ENCODE results near the gene ZDHHC14. TPM values are rescaled to one million over a fixed set of nuclear protein-coding genes. Genes with fewer than 3 reads are reported as not detected.

Gene ZDHHC14
- polyA plus RNA-seq, 2 of the 4 experiments (the other 2 are of a cell fraction), result 2.2 to 2.8 TPM

- no peak overlapping the region for H3K27ac ChIP-seq
- no peaks in the 10 kb centered on the region for H3K9me3 ChIP-seq
- H3K4me2 ChIP-seq, result no peak overlapping the region
- ChIA-PET POLR2A (no interaction called here), CTCF (interaction anchor here (1.1 to 1.8 kb wide), 3 partner anchors 9 to 58 kb away, joined by 3 read pairs; no protein-coding TSS in a partner anchor)
- no peak for DNase-seq (ENCODE audit: low read depth in 1 of 2, low spot score in 1 of 2)
- no peak for ATAC-seq
- no peak for TF ChIP-seq PBX3 (IDR thresholded peaks at IDR 0.05)
- no peak for TF ChIP-seq TFCP2L1 (CRISPR knock-in tag; IDR thresholded peaks at IDR 0.05)
- TF ChIP-seq KDM1A (IDR thresholded peaks at IDR 0.05; ENCODE audit: low read depth), result no peak
- TF ChIP-seq EHMT2 (IDR thresholded peaks at IDR 0.05; ENCODE audit: low read depth), result no peak
- TF ChIP-seq POLR2AphosphoS2 (conservative IDR thresholded peaks at IDR 0.05; ENCODE audit: low read length), result no peak
- no peak for TF ChIP-seq MAX (IDR thresholded peaks at IDR 0.05)
- no peak for TF ChIP-seq JUNB (IDR thresholded peaks at IDR 0.05)
- no peak for TF ChIP-seq HOXB13 (CRISPR knock-in tag; IDR thresholded peaks at IDR 0.05; ENCODE audit: low read depth)
- no peak for TF ChIP-seq CHD4 (IDR thresholded peaks at IDR 0.05; ENCODE audit: borderline replicate concordance)
- no peak for TF ChIP-seq RAD21 (conservative IDR thresholded peaks at IDR 0.05 in 1 of 2, IDR thresholded peaks at IDR 0.05 in 1 of 2)
- TF ChIP-seq NR3C1 (IDR thresholded peaks at IDR 0.05), result no peak
- TF ChIP-seq SMC3 (IDR thresholded peaks at IDR 0.05), result no peak
- TF ChIP-seq HOXA7 (CRISPR knock-in tag; IDR thresholded peaks at IDR 0.05), result no peak
- TF ChIP-seq RCOR1 (IDR thresholded peaks at IDR 0.05; ENCODE audit: low read depth, low read length), result no peak
- TF ChIP-seq CHD2 (IDR thresholded peaks at IDR 0.05; ENCODE audit: low read length, partially characterized antibody), result no peak
- WGBS (ENCODE audit: missing lambda C conversion rate), result 76% methylated on average over 10 of the region's 10 CpGs
- FAIRE-seq, result no peak
- H3K4me3 ChIP-seq, result no peak overlapping the region
- H3K4me1 ChIP-seq, result no peaks in the 10 kb centered on the region
Measured at GRCh38 chr6:157372501-157373280, 8.3 kb upstream of the ZDHHC14 start.

- Histone ChIP-seq H3K27ac (no peak overlapping the region), H3K4me1 (no peaks in the 10 kb centered on the region), H3K4me2 (no peak overlapping the region), H3K4me3 (no peak overlapping the region), H3K9me3 (no peaks in the 10 kb centered on the region)
- TF ChIP-seq ZFP36 (IDR thresholded peaks at IDR 0.05; ENCODE audit: borderline replicate concordance, partially characterized antibody), result no peak
- no peak for TF ChIP-seq HOXB5 (CRISPR knock-in tag; IDR thresholded peaks at IDR 0.05)
- TF ChIP-seq JUNB (IDR thresholded peaks at IDR 0.05), result no peak
- no peak for TF ChIP-seq PHF8 (IDR thresholded peaks at IDR 0.05; ENCODE audit: borderline replicate concordance, low read depth)
- no peak for TF ChIP-seq EHMT2 (IDR thresholded peaks at IDR 0.05; ENCODE audit: low read depth)
- TF ChIP-seq FOSL2 (IDR thresholded peaks at IDR 0.05), result no peak
- TF ChIP-seq FOSL2 (CRISPR knock-in tag; IDR thresholded peaks at IDR 0.05), result no peak
- TF ChIP-seq CHD2 (IDR thresholded peaks at IDR 0.05; ENCODE audit: low read length, partially characterized antibody), result no peak
- no peak for TF ChIP-seq MAFK (IDR thresholded peaks at IDR 0.05; ENCODE audit: partially characterized antibody)
- TF ChIP-seq RARB (CRISPR knock-in tag; IDR thresholded peaks at IDR 0.05), result no peak
- WGBS (ENCODE audit: missing lambda C conversion rate), result 53% methylated on average over 6 of the region's 6 CpGs
- FAIRE-seq, result no peak
- ATAC-seq, result no peak
- CTCF ChIA-PET, result no interaction called here
- DNase-seq (ENCODE audit: low read depth in 1 of 2, low spot score in 1 of 2), result no peak
- POLR2A ChIA-PET, result no interaction called here
Measured at GRCh38 chr6:157374889-157375443, 6.0 kb upstream of the ZDHHC14 start.

- FAIRE-seq (no peak), ATAC-seq (no peak), DNase-seq (ENCODE audit: low read depth in 1 of 2, low spot score in 1 of 2) (no peak)
- Histone ChIP-seq H3K27ac (no peak overlapping the region), H3K9me3 (no peaks in the 10 kb centered on the region), H3K4me3 (no peak overlapping the region), H3K4me2 (no peak overlapping the region), H3K4me1 (no peaks in the 10 kb centered on the region)
- ChIA-PET POLR2A (no interaction called here), CTCF (no interaction called here)
- TF ChIP-seq ZSCAN20 (CRISPR knock-in tag; IDR thresholded peaks at IDR 0.05) (no peak), ZFP36 (IDR thresholded peaks at IDR 0.05; ENCODE audit: borderline replicate concordance, partially characterized antibody) (no peak), NFE2L2 (conservative IDR thresholded peaks at IDR 0.05; ENCODE audit: low read length) (no peak)
- WGBS (ENCODE audit: missing lambda C conversion rate), result 88% methylated on average over 3 of the region's 3 CpGs
Measured at GRCh38 chr6:157376241-157376640, 4.7 kb upstream of the ZDHHC14 start.

Measured in A549 (cell line).